Loucy (cell line): ENCODE data around the gene SYTL1.

Source experiments
- EZH2phosphoT487 ChIP-seq: fragments of 200-600 bp; IDR thresholded peaks from 2 replicates; pipeline ENCODE4 v1.6.1; 2018; ENCODE audit warnings: antibody characterized with exemption, mild to moderate bottlenecking, moderate library complexity, borderline replicate concordance
- TF ChIP-seq, protein P1 (sequence below): fragments of 200-600 bp; sonication (generic); conservative IDR thresholded peaks from 2 replicates; pipeline ENCODE4 v1.5.1; 2014; ENCODE audit warnings: mild to moderate bottlenecking, antibody characterized with exemption, low read length

DNA sequence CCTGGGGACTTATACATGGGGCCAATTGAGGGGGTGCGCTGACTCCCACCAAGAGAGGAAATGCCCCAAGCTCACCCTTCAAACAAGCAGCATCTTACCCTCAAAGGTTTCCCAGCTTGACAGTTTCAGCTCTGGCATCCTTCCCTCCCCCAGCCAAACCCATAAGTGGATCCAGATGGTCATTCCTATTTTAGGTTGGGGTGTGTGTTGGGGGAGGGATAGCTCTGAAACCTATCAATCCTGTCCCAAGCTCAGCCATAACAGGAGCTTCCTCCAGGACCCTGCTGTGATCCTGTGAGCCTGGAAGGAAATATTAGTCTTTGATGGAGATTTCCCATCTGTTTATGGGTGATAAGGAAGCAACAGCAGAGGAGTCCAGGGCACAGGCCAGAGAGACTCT is 23.2 kb upstream of the SYTL1 start:
- TF ChIP-seq, protein P1, sequence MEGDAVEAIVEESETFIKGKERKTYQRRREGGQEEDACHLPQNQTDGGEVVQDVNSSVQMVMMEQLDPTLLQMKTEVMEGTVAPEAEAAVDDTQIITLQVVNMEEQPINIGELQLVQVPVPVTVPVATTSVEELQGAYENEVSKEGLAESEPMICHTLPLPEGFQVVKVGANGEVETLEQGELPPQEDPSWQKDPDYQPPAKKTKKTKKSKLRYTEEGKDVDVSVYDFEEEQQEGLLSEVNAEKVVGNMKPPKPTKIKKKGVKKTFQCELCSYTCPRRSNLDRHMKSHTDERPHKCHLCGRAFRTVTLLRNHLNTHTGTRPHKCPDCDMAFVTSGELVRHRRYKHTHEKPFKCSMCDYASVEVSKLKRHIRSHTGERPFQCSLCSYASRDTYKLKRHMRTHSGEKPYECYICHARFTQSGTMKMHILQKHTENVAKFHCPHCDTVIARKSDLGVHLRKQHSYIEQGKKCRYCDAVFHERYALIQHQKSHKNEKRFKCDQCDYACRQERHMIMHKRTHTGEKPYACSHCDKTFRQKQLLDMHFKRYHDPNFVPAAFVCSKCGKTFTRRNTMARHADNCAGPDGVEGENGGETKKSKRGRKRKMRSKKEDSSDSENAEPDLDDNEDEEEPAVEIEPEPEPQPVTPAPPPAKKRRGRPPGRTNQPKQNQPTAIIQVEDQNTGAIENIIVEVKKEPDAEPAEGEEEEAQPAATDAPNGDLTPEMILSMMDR = no peak
- no peak for TF ChIP-seq EZH2phosphoT487
